Stimulated activated CD4-positive, alpha-beta T cell treated with anti-CD3 and anti-CD28 coated beads, Interleukin-4, amount 100 ng/mL, for 4 hours (primary cell): ENCODE data around the gene OXGR1.
"Not testable (repeated sequence)": the region's sequence is repeated elsewhere in the genome, so short reads cannot be mapped to it uniquely, and the experiment has no call there.

Experiments
- DNase-seq, 2 experiments: peaks; one replicate each; pipeline ENCODE4 v3.0.0-alpha.2; 2020

The OXGR1 gene

DNA sequence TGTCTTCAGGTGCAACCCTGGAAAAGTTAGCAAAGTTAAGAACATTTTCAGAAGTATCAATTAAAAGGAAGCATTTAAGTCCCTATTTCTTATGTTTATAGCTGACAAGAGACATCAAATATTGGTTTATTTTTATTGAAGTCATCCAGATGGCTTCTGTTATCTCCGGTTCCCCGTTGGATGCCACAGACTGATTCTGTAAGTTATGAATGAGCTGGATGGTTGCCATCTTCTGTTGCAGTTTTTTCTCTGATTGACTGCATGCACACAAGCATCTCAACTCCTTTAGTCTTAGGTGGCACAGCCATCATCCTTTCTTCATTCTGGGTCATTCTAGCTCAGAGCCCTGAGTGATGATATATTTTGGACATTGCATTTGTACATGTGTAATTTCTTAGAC is 10.6 kb upstream of the OXGR1 start:
- DNase-seq: no peak

DNA sequence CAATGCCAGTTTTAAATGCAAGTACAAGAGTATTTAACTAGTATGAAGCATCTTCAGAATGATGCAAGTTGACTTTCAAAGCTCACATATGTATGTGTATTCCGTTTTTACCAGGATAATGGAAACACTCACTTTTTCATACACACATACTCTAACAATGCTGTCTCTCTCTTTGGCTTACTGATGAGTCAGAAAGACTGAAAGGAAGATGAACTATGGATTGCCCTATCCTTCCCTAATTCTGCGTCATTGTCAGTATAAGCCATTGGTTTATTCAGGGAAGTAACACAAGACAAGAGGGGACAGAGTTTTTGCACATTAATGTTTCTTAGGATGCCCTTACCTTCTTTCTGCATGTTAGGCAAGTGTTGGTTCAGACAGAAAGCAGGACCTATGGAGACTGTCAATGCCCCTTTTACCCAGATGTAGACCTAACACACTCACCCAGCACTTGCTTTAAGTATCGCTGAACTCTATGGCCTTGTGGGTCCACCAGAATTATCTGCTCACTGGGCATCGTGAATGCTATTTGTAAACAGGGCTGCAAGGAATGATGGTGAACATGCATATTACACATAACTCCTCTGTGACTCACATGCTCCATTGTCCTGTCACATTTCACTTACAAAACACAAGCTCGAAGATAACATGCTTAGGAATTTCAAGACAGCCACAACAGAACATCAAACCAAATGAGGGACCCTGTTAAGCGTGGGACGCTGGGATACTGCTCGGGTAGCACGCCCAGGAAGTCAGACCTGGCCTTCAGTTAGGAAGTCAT is 10.0 kb upstream of the OXGR1 start:
- DNase-seq: no peak

DNA sequence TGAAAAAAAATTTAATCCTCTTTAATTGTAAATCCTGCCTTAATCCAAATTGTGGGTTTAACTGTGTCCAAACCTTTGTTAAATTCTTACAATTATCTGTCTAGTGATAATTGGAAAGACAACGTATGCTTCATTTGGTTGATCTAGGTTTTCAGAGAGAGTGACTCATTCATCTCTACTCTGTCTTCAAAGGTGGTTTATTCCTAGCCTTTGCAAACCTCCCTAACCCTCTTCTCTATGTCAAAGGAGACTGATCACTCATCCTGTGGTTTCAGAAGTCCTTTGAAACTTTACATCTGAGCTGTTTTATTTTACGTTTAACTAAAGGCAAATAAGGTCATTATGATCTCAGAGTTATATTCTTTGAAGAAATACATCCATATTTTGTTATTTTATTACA is 8.8 kb upstream of the OXGR1 start:
- no peak for DNase-seq

- DNase-seq: no peak
Observed at GRCh38 chr13:97002581-97002980, 8.3 kb upstream of the OXGR1 start.

DNA sequence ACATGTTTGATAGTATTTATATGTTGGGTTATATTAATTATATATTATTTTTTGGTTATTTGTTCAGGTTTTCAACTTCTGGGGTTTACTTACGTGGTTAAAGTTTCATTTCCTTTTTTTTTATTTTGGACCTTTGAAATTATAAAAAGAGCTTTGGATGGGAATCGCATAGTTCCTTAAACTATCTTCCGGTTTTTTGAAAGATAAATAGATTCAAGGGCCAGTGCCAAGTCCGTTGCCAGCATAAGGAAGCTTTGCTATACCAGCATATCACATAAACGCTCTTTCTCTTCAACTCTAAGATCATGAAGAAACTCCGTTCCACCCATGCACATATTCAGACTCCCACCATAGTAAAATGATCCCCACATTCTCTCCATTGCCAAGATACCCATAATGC is 7.4 kb upstream of the OXGR1 start:
- DNase-seq: no peak

GRCh38 chr13:97000295-97000925 is 6.1 kb upstream of the OXGR1 start:
- no peak for DNase-seq

- no peak for DNase-seq
Observed at GRCh38 chr13:96999091-96999490, 4.8 kb upstream of the OXGR1 start.

DNA sequence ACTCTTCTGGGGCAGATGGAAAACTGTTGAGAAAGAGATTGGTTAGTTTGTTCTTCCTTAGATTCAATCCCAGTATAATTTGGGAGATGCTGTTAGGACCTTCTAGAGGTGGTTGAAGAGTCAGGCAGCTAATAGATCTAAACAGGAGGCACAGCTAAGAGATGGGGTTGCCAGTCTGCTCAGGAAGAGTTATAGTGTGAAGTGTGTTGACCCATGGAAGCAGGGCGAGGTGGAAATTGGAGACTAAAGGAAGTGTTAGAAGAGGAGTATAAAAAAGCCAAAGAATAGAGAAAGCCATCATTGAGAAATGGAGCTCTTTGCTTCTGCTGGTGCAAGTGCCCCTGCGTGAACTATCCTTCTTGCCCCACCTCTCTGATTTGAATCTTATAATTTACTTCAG is 3.8 kb upstream of the OXGR1 start:
- DNase-seq: no peak

DNA sequence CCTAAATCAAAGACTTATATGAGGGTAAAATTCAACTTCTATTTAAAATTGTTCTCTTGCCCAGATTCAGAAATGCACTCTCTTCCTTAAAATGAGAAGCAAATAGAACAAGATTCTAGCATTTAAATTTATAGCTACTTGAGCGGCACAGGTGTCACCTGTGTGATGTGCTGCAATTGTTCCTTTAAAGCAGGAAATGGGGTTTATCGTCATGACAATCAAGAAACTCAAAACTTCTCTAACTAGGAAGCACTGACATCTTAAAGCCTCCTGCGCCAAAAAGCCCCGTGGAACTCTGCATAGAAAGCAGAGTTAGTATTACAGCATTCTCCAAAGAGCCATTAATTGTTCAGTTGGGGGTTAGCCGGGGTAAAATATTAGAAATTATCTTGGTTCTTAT is 2.6 kb upstream of the OXGR1 start:
- DNase-seq: no peak

- DNase-seq: no peak
Observed at GRCh38 chr13:96996107-96996506, 1.8 kb upstream of the OXGR1 start.

- DNase-seq: no peak
Observed at GRCh38 chr13:96994858-96995243, 575 bp upstream of the OXGR1 start.

DNA sequence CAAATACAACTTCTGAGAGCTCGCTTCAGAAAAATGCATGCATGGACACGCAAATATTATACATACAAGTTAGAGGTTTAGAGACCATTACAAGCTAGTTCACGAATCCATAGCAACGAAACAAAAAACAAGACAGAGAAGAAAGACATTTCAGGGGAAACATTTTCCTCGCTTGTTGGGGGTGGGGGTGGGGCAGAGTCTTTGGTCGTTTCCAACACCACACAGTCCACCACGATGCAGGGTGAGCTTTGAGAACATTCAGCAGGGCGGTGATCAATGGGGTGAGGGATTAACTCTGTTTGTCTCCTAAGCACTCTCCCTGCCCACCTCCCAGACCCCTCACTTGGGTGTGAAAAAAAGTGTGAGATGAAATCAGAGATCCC is 651 bp downstream of the OXGR1 start:
- no peak for DNase-seq

- DNase-seq: no peak
Observed at GRCh38 chr13:96992633-96993032, 1.6 kb downstream of the OXGR1 start.

GRCh38 chr13:96991072-96991471 is 3.2 kb downstream of the OXGR1 start:
- DNase-seq: no peak

GRCh38 chr13:96988441-96988840 is 5.8 kb downstream of the OXGR1 start:
- DNase-seq: no peak

DNA sequence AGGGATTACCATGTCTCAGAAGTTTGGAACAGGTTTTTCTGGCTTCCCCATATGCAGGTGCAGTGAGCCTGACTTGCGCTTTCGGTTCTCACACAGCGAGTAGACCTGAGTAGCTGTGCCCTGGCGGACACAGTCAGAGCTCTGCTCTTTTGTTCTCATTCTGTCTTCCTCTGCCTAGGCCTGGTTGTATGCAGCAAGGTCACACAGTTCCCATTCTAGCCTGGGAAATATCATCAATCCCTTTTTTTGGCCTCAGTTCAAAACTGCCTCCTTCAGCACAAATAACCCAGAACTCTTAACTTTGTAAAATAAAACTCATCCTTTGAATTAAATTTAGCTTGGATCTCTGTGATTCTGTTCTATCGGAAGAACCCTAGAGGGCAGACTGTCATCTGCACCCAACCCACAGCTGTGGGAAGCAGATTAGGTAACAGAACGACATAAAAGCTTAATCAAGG is 10.2 kb downstream of the OXGR1 start:
- peak; percentile 1 to 3 for DNase-seq

DNA sequence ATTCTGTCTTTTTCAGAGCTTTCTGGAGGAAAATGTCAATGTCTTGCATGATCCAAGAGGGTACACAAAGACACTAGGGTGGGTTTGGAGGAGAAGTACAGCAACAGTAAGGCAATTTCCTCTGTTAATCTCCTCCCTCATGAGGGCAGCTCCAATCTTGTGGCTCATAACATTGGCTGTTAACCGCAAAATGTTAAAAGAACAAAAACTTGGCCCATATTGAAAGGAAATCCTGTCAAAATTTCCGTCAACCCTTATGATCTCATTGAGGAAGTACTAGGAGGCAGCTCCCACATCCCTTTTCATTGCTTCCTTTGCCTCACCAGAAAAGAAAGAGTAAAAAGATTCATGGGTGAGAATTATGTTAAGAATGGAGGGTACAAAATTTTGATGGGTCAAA is 11.6 kb downstream of the OXGR1 start:
- DNase-seq: no peak

GRCh38 chr13:96979861-96980260 is 14.4 kb downstream of the OXGR1 start:
- DNase-seq: not testable (repeated sequence)

DNA sequence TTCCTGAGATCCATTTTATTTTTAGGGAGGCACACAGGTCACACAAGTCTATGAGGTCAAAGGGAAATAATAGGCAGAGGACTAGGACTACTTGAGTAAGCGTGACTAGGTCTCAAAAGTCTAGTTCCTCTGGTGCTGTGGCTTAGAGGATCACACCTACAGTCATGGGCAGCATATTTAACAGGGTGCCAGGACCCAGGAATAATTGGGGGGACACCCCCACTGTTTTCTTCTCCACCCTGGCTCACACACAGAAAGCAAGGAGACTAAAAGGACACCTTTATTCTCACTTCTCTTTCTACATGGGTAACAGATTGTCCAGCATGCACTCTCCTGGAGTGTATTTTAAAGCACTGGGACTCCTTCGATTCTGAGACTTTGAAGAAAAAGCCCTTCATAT is 26.2 kb downstream of the OXGR1 start:
- no peak for DNase-seq

DNA sequence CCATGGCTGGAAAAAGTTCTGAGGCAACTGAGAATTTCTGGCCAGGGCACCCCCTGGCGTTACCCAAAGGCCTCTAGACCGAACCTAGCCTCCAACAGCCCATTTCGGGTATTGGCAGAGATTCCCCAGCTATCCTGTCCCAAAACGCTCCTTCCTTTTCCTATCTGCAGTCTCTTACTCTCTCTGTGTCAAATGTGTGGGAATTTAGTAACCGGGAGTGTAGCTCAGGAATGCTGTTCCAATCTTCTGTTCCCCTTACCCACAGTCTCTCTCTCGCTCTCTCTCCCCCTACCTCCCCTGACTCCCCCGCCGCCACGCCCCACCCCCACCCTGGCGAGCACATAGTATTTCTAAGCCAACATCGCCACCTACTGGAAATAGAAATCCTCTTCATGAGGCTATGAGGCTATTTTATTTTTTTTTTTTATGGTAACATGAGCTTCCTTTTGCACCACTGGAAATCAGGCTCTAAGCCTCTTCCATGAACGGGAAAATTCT is 27.0 kb downstream of the OXGR1 start:
- DNase-seq: no peak

GRCh38 chr13:96966415-96967102 is 27.7 kb downstream of the OXGR1 start:
- DNase-seq: no peak

DNA sequence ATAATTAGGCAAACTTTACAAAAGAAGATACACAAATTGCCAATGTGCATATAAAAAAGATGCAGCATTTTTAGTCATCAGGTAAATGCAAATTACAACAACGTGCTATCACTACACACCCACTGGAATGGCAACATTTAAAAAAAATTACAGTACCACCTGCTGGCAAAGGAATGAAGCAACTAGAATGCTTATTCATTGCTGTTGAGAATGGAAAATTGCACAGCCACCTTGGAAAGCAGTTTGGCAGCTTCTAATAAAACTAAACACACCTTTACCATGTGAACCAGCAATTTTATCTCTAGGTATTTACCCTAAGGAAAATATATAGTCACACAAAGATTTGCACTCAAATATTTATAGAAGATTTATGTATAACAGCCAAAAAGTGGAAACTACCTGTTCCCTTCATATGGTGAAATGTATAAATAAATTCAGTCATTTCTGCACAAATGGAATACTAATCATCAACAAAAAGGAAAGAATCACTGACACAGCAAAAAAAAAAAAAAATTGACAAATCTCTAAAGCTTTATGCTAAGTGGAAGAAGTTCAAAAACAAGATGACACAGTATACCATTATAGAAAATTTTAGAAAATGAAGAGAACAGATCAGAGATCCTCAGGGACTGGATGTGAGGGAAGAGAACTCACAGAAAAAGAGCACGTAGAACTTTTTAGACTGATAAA is 30.3 kb downstream of the OXGR1 start:
- no peak for DNase-seq

DNA sequence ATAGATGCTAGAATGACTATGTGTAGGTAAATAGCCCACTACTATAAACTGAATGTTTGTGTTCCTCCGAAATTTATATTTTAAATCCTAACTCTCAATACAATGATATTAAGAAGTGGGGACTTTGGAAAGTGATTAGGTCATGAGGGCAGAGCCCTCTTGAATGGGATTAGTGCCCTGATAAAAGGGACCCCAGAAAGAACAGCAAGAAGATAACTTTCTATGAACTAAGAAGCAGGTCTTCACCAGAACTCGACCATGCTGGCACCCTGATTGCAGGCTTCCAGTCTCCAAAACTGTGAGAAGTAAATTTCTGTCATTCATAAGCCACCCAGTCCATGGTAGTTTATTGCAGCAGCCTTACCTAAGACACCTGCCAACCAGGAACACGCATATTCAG is 33.9 kb downstream of the OXGR1 start:
- DNase-seq: no peak
